BJ (cell line): ENCODE measurements around the gene METTL8. TPM values are rescaled to one million over a fixed set of nuclear protein-coding genes. Genes with fewer than 3 reads are reported as not detected.

Experiments used
- CTCF ChIA-PET: fragments of 350-600 bp; formaldehyde crosslinking; extraction: SDS; loops from one replicate; lab custom pipeline; 2021; ENCODE audit warnings: antibody characterized with exemption, inconsistent platforms; lab: Yijun Ruan, JAX
- POLR2A ChIA-PET: fragments of 300-600 bp; sonication (Branson Sonifier 250); formaldehyde crosslinking; extraction: SDS; loops from one replicate; lab custom pipeline; 2021; ENCODE audit warnings: antibody characterized with exemption; lab: Charles Lee
- DNase-seq: peaks from one replicate; pipeline ENCODE4 v3.0.0-alpha.2; 2011; ENCODE audit warnings: low read depth
- H3K27me3 ChIP-seq: 2 replicates; pipeline ENCODE4 v1.6.0; 2011; ENCODE audit warnings: low read length; ENCODE audit not compliant: control insufficient read depth, insufficient read depth
- H3K36me3 ChIP-seq: 2 replicates; pipeline ENCODE4 v1.5.1; 2011; ENCODE audit warnings: low read length; ENCODE audit not compliant: control insufficient read depth, insufficient read depth
- H3K4me3 ChIP-seq: 2 replicates; pipeline ENCODE4 v1.5.1; 2011; ENCODE audit warnings: low read depth, mild to moderate bottlenecking, control low read depth, low read length
- polyA plus RNA-seq: library from polyadenylated mRNA; depleted of rRNA; stranded (reverse); fragments of >200 nt; gene quantifications from 2 replicates; pipeline ENCODE4 v1.2.3, GENCODE V29; 2011
- TF ChIP-seq, protein P1 (sequence below): IDR thresholded peaks from 2 replicates; pipeline ENCODE4 v1.5.1; 2011; ENCODE audit warnings: low read depth, mild to moderate bottlenecking, control low read depth, inconsistent platforms, low read length, moderate library complexity; ENCODE audit not compliant: insufficient read depth

The METTL8 gene
- polyA plus RNA-seq, 1 experiment: 5.4 TPM

- DNase-seq: no peak
- H3K27me3 ChIP-seq: no peaks in the 10 kb centered on the region
- H3K36me3 ChIP-seq: no peaks in the 10 kb centered on the region
- POLR2A ChIA-PET: no interaction called here
- TF ChIP-seq, protein P1, sequence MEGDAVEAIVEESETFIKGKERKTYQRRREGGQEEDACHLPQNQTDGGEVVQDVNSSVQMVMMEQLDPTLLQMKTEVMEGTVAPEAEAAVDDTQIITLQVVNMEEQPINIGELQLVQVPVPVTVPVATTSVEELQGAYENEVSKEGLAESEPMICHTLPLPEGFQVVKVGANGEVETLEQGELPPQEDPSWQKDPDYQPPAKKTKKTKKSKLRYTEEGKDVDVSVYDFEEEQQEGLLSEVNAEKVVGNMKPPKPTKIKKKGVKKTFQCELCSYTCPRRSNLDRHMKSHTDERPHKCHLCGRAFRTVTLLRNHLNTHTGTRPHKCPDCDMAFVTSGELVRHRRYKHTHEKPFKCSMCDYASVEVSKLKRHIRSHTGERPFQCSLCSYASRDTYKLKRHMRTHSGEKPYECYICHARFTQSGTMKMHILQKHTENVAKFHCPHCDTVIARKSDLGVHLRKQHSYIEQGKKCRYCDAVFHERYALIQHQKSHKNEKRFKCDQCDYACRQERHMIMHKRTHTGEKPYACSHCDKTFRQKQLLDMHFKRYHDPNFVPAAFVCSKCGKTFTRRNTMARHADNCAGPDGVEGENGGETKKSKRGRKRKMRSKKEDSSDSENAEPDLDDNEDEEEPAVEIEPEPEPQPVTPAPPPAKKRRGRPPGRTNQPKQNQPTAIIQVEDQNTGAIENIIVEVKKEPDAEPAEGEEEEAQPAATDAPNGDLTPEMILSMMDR: no peak
- CTCF ChIA-PET: no interaction called here
- H3K4me3 ChIP-seq: no peak overlapping the region
Observed at GRCh38 chr2:171289991-171290390, 143.8 kb downstream of the METTL8 start.

DNA sequence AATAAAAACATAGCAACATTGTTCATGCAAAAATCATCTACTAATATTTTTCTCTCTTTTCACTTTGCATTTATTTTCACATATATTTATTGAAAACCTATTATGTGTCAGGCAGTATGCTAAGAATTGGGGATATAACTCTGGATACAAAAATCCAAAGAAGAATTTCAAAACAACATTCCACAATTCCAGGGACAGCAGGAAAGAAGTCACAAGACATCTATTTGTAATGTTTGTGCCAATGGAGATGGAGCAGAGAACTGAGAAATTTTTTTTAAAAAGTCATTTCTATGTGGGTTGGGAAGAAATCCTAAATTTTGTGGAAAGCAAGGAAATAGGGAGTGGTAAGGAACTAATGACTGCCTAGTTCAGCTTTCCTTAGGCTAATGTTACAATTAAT lies 144.5 kb downstream of the METTL8 start:
- Histone ChIP-seq H3K27me3 (no peaks in the 10 kb centered on the region), H3K4me3 (no peak overlapping the region), H3K36me3 (no peaks in the 10 kb centered on the region)
- ChIA-PET POLR2A (no interaction called here), CTCF (no interaction called here)
- TF ChIP-seq, protein P1: no peak
- DNase-seq: no peak

- TF ChIP-seq, protein P1: no peak
- Histone ChIP-seq H3K27me3 (no peaks in the 10 kb centered on the region), H3K4me3 (no peak overlapping the region), H3K36me3 (no peaks in the 10 kb centered on the region)
- ChIA-PET CTCF (interaction anchor here (0.9 to 1.0 kb wide), 2 partner anchors 129 to 314 kb away, joined by 3 to 4 read pairs; no protein-coding TSS in a partner anchor), POLR2A (interaction anchor here (0.6 kb wide), 1 partner anchor 117 kb away, joined by 16 read pairs; no protein-coding TSS in a partner anchor)
- DNase-seq: no peak
Observed at GRCh38 chr2:171287611-171288010, 146.2 kb downstream of the METTL8 start.

DNA sequence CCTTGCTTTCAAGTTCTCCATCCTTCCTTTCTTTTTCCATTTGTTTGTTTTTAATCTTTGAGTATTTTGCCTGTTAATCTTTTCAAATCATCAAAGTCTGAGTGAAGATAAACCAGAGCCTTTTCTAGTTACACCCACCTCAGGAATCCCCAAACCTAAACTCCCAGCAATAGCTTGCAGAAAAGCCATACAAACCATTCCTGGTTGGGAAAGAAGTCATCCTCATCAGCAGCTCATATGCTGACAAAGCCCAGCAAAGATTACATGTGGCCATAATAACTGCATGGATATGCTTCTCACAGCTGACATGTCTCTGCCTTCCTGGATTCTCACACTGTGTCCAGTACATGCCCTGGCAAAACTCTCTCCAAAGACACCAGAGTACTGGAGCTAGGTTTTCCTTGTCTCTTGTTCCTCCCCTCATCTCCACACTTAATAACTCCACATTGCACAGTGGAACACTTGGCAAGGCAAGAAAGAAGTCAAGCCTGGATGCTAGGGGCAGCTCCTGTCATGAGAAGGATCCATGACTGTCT lies 146.7 kb downstream of the METTL8 start:
- CTCF ChIA-PET: interaction anchor here (0.9 to 1.0 kb wide), 3 partner anchors 14 to 314 kb away, joined by 3 to 4 read pairs (median 4); no protein-coding TSS in a partner anchor

DNA sequence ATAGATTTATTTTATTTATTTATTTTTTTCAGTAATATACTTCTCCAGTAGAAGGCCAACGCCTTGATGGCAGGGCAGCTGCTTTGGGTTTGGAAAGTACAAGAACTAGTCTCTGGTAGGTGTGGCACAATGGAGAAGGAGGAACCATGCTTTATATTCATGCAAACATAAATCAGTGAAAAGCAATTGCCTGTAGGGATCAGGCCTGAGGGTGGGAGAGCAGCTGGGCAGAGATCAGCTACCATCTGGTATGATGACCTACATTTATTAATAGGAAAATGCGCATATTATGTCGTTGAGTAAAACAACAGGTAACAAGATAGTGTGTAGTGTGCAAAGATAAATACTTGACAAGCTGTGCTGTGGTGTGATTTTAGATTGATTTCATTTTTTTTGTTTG lies 152.7 kb downstream of the METTL8 start:
- TF ChIP-seq, protein P1: no peak
- no peak overlapping the region for H3K4me3 ChIP-seq
- POLR2A ChIA-PET: no interaction called here
- no peak for DNase-seq
- no peaks in the 10 kb centered on the region for H3K36me3 ChIP-seq
- H3K27me3 ChIP-seq: no peaks in the 10 kb centered on the region
- CTCF ChIA-PET: no interaction called here

More for the DNA sequence above, 146.7 kb downstream of the METTL8 start:
- POLR2A ChIA-PET: no interaction called here
- Histone ChIP-seq H3K27me3 (no peaks in the 10 kb centered on the region), H3K36me3 (no peaks in the 10 kb centered on the region), H3K4me3 (no peak overlapping the region)
- TF ChIP-seq, protein P1: no peak
- no peak for DNase-seq
